HG02763 (cell line): Measurements from ENCODE around the gene ROR2.

Experiments
- ATAC-seq: cut with Tn5 transposase; IDR thresholded peaks from one replicate; pipeline ENCODE4 v1.9.1; 2021; ENCODE audit warnings: mild to moderate bottlenecking, moderate library complexity; ENCODE audit not compliant: unreplicated experiment

Gene ROR2

DNA sequence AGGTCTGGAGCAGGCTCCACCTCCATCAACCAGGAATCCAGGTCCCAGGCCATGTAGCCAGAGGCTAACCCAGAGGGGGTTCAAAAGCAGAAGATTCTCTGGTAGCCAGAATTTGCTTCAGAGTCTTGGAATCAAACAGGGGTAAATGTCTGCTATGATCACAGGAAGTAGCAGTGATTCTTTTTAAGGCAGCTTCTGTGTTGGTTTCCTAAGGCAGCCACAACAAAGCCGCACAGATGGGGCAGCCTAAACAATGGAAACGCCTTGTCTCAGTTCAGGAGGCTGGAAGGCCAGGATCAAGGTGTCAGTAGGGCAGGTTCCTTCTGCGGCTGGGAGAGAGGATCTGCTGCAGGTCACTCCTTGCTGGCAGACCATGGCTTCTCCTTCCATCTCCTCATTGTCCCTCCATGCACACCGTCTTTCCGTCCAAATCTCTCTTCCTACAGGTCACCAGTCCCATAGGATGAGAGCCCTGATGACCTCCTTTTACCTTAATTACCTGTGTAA lies 167.3 kb downstream of the ROR2 start:
- ATAC-seq: no peak

DNA sequence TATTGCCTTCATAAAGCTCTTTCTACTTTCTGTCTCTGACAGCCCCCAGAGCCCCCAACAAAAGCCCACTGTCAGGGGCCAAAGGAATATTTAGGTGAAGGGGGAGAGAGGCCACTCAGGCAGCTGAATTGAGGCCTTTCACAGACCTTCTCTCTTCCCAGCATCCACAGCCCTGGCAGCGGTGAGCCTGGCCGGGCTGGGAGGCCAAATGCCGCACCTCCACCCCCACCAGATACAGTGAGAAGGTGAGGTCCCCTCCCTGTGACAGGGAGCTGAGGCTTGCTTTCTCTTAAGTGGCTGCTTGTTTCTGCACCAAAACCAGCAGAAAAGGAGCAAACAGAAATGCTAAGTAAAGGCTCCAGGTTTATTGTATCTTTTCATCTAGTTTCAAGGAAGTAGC lies 168.1 kb downstream of the ROR2 start:
- ATAC-seq: no peak

DNA sequence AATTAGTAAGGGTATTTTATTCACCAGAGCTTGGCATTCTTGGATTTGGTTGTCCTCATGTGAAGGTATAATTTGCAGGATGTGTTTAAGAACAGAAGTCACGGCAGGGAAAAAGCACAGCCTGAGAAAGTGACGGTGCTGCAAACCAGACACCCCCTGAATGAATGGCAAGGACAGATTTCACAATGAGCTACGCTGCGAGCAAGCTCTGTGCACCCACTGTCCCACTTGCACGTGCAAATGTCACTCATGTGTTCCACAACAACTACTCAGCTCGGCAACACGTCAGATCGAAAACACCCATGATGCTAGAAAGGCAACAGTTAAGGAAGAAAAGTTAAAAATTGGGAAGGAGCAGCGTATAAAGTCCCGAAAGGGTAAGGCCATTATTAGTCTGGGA lies 168.9 kb downstream of the ROR2 start:
- ATAC-seq: no peak

DNA sequence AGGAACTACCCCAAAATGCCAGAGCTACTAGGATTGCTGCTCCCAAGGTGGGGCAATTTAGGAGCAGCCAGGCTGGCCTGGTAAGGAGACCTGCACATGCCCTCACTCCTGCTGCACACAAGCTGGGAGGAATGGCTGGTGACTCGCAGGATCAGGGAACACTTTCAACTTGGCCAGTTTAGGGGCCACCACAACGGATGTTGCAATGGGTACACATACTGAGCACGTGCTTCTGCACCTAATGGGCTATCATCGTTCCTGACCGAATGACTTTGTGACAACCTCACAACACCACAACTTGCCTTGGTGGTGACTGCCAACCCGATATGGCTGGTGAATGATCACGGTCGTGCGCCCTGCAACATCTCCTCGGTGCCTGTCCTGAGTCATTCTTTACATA lies 172.0 kb downstream of the ROR2 start:
- ATAC-seq: no peak

DNA sequence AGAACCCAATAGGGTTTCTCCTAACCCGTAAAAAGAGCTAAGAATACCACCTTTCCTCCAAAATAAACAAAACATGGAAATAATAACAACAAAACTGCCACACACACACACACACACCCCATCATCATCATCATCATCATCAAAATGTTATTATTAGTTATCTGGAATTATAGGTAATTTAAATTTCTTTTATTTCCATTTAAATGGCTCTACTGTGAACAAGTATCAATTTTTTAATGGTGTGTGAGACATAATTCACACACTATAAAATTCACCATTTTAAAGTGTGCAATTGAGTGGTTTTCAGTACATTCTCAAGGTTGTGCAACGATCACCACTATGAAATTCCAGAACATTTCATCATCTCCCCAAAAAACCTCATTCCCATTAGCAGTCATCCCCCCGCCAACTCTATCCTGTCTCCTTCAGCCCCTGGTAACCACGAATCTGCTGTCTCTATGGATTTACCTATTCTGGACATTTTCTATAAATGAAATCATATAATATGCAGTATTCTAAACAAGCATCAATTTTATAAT lies 172.7 kb downstream of the ROR2 start:
- no peak for ATAC-seq

DNA sequence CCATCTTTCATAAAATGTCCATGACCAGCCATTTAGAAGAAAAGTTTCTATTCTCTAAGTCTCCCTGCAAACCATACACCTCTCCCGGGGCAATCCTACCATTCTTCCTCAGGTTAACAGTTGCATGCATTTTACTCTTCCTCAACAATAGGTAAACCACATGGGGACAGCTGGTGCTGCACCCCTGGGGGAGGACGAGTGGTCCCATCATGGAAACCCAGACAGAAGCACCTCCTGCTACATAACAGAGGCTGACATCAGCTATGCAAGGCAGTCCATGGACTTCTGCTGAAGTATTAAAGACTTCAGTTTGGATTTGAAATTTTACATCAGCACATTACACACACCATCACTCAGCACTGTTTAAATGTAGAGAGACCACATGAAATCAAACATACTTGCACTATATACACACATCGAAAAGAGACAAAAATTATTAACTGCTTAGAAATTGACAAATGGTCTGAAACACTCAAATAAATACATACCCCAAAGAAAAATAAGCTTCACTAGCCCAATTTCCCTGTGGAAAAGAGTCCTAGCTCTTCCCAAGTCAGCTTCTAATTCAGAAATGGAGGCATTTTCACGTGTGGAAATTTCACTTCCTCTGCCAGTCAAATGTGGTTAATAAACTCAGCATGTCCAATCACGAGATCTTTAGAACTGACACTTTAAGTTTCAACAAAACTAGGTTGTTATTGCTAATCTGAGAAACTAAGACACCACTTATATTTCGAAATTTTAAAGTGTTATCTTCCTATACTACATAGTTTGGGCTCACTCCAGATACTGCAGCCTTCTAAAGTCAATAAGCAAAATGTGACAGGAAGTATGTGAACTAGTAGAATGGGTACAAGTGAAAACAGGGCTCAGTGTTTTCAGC lies 173.4 kb downstream of the ROR2 start:
- ATAC-seq: no peak

DNA sequence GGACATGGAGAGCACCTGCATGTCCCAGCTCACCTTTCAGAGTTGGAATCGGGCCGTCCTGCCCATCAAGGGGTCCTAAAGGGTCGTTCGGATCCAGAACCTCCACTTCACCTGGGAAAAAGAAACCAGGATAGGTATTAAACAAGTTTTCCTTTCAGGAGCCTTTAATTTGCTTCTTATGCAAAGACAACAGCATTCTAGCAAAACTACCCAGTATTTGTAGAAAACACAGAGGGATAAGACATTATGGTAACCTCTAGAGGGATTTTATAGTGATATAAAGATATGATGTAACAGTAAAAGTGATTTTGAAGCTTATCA lies 174.4 kb downstream of the ROR2 start:
- ATAC-seq: no peak

DNA sequence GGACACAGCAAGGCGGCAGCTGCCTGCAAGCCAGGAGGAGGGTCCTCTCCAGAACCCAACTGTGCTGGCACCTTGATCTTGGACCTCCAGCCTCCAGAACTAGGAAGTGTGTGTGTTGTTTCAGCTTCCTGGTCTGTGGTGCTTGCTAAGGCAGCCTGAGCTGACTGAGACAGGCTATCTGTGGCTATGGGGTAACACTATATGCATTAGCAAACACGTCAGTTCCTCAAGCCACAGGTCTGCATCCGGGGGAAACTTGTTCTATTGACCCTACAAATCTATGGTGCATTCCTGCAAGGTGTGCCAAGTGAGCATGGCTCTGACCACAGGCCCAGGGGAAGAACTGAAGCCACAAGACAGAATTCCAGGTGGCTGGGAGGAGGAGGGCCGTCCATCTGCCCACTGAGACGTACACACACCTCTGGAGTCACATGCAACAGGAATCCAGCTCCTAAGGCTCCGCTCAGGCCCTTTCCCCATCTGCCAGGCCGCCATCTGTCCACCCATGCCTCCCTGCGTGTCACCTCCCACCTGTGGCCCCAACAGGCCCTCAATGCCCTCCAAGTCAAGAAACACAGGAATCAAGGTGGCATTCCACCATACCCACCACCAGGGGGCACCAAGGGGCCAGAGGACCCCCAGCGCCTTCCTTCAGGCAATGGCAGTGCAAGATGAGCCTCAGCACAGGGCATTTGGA lies 174.9 kb downstream of the ROR2 start:
- no peak for ATAC-seq

DNA sequence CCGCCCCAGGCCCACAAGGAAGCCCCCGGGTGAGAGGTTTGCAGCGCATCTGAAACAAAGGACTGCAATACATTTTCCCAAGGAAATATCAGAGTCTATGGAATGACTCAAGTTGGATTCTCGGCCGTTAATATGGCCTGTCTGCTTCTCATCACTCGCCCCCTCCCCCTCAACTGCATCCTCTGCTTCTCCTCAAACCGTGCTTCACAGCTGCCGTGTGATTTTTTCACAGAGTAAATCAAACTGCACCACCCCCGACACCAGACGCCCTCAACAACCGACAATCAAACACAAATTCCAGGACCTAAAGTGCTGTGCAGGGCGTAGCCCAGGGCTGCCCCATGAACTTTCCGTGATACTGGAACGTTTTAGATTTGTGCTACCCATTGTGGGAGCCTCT lies 176.9 kb downstream of the ROR2 start:
- ATAC-seq: no peak

DNA sequence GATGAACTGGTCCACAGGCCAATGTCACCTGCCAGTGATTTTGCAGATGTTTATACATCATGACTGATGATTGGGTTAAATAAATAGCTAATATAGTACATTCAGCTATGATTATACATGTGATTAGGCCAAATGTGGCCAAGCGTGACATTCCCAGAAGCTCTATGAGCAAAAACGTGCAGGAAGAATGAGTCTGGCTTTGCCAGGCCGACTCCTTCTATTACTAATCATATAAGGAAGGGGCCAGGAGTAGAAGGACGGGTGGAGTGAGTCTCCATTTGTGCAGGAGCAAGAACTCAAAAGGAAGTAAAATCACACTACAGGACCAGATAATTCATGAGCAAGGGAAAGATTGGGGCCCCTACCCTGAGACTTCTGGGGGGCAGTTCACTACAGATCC lies 178.2 kb downstream of the ROR2 start:
- ATAC-seq: no peak

DNA sequence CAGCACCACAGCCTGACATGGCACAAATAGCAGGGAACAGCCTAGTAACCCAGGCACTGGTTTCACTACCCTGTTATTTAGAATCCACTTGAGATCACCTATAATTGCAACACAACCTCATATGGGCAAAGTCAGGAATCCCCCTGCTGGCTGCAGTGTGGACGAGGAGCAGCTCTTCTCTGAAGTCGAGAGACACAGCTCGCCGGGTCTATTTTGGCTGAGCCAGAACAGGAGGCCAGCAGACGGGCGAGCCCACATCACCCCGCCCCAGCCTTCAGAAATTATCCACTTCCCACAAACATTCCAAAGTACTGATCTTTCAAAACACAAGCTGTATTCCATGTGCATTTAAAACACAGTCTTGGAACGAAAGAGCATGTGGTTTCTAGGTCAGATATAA lies 179.0 kb downstream of the ROR2 start:
- ATAC-seq: no peak

DNA sequence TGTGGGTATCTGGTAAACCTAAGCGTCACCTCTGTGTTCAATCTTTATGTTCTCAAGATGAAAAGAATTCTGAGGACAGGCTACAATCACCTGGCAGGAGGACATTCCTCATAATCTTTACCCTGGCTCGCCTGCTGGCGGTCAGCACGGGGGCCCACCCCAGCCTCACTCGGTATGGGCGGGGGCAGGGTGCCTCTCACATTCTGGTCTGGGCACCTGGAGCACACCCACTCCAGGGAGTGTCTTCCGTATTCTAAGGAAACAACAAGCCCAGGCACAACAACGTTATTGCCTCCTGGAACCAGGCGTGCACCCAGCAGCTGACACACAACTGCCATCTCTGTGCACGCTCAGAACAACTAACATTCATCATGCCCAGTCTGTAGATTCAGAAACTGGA lies 179.8 kb downstream of the ROR2 start:
- ATAC-seq: no peak

DNA sequence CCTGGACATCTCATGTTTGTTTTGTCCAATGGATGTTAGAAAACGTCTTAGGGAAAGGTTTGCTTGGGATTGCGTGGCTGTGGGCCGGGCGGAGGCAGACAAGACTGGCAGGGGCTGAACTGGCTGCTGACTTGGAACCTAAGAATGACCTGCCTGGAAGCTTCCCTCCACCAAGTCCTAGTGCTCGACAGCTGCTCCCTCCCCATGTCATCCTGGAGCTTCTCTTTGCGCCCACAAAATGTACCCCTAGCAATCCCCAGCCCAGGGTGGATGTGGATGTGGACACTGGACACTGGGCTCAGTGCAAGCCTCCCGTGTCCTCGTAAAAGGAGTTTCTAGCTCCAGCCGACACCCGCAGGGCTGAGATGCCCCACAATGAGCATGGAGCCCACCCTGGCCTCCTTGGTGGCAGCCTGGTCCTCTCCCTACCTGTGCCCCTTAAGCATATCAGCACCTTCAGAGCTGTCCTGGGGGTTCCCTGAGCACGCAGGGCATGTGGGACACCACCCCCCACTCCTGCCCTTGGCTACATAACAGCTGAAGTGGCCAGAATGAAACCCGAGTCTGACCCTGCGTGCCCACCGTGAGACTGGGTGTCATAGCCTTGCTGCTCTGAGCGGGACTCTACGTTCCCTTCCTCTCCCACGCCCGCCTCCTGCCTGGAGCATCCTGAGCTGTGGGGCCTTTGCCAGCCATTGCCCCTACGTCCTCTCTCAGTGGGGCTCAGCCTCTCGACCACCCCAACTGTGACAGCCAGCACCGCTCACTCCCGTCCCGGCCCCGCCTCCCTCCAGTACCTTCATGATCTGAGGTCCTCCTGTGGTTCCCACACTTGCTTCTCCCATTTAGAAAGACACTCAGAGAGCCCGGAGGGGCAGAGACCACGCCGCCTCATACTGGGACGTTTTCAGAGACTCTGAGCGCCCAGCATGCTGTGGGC lies 180.8 kb downstream of the ROR2 start:
- ATAC-seq: no peak

DNA sequence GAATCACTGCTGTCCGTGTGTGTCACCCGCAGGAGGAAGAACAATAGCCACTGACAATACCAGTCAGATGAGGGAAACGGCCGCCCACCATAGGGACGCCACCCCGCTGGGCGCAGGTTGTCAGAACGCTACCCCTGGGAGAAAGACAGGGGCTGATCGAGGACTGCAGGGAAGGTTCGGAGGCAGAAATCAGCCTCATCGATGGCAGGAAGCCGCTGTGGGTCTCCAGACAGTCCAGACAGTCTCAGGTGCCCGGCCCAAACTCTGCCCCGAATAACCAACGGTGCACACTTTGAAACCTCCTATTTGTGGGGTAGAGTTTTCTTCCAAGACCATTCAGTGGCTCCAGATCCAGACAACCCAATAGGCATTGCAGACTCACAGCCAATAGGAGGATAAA lies 181.5 kb downstream of the ROR2 start:
- no peak for ATAC-seq

DNA sequence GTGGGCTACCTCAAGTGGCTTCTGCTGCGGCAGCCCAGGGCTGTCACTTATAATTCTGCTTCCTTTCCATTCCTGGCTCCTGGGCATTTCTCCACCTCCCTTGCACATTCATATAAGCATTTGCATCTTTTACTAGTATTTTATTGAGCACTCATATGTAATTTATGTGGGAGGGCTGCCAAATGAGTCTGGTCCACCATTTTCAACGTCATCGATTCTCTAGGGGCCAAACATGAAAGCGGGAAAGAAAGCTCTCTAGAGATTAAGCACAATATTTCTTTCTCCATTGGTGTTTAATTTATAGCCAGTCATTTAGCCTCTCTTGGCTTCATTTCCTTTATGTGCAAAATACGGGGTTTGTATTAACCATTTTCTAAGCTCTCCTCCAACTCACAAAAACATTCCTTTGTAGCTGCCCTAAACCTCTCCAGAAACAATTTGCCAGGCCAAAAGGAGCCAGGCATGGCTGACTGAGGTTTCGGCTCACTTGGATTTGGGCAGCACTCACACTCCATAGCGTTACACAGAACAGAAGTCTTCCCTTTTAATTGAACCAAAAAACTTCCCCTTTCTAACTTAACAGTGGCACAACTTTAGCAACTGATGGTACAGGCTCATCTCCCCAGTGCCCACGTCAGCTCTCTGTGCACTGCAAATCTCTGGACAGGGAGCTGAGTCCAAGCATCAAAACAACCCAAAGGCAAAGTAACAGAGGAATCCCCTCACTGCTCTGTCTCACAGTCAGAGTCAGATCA lies 183.5 kb downstream of the ROR2 start:
- ATAC-seq: no peak

DNA sequence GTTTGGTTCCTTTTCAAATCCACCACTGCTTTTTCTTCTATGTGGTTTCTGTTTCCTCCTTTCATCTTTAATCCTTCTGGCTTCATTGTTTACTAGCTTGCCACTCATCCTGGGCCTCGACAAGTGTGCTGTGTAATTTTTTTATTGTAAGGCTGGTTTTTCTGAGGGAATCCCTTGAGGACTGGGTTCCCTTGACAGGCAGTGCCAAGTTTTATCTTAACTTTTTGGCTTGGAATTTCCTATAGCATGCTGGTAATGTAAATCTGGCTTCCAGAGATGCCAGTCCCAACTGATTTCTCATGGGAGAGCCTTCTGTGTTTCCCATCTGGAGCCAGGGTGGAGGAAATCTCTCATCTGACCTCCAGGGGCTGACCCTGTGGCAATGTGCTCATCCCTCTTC lies 184.7 kb downstream of the ROR2 start:
- no peak for ATAC-seq

DNA sequence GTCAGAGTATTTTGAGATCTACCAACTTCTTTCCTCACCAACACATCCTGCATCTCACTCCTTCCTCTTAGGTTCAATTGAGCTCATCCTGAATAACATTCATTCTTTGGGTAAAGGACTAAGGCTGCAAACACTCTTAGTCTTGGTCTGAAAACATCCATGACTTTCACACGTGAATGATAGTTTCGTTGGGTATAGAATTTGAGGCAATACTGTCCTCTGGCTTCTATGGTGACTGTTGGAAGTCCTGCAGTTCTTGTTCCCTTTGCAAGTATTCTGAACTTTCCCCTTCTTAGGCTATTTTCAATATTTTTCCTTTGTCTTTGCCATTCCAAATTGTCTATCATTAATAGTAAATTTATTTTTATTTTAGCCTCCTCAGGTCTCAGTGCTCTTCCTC lies 185.4 kb downstream of the ROR2 start:
- no peak for ATAC-seq

DNA sequence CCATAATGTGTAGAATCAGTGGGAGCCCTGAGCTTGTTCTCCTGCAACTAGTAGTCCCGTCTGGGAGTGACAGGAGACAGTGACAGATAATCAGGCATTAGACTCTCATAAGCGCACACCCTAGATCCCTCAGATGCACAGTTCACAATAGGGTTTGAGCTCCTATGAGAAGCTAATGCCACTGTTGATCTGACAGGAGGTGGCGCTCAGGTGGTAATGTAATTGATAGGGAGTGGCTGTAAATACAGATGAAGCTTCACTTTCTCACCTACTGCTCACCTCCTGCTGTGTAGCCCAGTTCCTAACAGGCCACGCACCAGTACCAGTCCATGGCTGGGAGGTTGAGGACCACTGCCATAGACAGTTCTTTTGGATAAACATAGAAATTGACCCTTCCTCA lies 188.7 kb downstream of the ROR2 start:
- ATAC-seq: no peak

DNA sequence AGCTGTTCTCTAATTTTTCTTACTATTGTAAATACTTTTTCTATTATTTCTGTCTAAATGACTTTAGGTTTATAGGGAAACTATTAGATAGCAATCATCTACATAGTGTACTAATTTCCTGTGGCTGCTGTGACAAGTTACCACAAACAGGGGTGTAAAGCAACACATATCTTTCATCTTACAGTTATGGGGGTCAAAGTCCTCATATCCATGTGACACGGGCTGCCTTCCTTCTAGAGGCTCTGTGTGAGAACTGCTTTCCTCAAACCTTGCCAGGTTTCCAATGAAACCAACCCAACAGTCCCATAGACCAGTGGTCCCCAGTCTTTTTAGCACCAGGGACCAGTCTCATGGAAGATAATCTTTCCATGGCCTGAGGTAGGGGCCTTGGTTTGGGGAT lies 189.1 kb downstream of the ROR2 start:
- no peak for ATAC-seq

DNA sequence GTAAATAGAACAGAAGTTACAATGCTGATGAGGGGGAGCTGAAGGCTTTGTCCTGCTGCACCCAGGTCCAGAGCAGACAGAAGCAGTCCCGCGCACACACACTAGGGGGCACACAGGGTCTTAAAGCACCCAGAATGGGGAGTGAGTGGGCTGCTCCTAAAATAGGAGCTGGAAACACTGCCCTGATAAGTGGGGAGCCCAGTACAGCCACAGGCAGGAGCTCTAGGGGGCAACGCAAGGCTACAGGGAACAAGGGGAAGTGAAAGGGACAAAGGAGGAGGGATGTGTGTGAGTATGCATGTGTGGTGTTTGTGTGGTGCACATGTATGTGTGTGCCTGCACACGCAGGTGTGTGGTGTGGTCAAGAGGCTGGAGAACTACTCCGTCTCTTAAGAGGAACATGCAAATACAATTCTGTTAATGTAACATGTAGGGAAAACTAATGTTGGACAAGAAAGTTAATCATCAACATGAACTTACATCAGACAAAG lies 191.5 kb downstream of the ROR2 start:
- peak; percentile 62 for ATAC-seq
